GM18519 (cell line): ENCODE results near the gene EEF1AKMT4.

Source experiments
- ATAC-seq: cut with Tn5 transposase; IDR thresholded peaks from one replicate; pipeline ENCODE4 v1.9.1; 2021; ENCODE audit warnings: mild to moderate bottlenecking, moderate library complexity; ENCODE audit not compliant: unreplicated experiment, low FRiP score

EEF1AKMT4 gene

DNA sequence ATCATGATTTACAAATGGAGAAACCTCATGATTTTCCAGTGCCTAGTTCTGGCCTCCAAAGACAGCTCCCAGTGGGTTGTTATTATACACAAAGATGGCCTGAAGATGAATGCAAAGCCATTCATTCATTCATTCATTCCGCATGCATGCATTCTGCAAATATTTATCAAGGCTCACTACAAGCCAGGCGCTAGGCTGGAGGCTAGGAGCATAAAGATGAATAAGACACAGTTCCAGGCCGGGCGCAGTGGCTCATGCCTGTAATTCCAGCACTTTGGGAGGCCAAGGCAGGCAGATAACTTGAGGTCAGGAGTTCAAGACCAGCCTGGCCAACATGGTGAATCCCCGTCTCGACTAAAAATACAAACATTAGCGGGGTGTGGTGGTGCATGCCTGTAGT is 47.1 kb downstream of the EEF1AKMT4 start:
- no peak for ATAC-seq

DNA sequence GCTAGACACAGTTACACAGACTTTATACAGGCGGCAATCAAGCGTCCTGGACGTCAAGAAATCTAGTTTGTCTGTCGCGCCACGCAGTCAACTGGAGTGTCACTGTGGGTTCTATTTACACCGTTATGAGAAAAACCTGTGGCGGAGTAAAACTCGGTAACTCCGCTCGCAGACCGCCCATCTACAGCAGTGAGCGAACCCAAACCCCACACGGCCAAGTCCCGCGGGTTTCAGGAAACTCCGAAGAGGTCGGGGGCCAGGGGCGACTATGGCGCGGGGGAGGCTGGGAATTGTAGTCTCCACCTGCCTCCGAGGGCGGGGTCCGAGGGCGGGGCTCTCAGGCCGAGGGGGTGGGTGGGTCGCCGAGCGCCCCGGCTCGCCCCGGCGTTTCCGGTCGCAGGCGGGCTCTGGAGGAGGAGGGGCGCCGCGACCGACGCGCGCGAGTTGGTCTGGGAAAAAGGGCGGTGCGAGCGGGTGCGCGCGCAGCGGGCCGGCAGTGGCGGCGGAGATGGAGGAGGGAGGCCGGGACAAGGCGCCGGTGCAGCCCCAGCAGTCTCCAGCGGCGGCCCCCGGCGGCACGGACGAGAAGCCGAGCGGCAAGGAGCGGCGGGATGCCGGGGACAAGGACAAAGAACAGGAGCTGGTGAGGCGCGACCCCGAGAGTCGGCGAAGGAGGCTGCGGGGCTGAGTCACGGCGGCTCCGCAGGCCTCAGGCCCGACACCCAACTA is 49.5 kb downstream of the EEF1AKMT4 start, which contains the start of gene PSMD2:
Gene PSMD2 (plus strand): TSS at position 483 of the 729 bp plus-strand sequence. CDS start 26 bp downstream, at position 509.
- peak; percentile 85 for ATAC-seq

DNA sequence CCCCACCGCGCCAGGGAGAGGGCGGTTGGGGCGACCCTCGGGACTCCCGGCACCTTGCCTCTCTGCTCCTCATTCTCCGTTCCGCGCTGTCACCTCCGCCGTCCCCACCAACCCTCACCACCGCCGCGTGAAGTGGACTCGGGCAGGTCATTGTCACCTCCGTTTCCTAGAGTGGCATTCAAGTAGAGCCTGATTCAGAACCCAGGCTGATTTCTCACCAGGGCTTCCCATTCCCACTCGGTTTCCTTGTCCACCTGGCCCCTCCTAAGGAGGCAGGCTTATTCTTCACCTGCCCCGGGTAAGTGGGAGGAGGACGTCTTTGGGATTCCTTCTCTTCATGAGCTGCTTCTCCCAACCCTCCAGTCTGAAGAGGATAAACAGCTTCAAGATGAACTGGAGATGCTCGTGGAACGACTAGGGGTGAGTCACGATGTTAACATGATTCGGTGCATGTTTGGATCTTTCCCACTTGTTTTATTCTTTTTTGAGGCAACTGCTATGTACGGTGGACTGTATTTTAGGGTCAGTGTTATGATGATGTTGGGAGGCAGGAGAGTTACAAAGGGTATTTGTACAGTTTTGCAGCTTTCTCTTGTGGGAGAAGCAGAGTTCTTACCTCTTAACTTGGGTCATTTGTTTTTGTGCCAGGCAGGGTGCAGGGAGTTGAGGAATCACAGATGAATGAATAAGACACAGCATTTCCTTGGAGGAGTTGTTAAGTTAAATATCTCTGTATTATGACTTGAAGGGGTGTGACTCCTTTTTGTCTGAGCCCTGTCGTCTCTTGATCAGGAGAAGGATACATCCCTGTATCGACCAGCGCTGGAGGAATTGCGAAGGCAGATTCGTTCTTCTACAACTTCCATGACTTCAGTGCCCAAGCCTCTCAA is 50.3 kb downstream of the EEF1AKMT4 start:
- ATAC-seq: no peak

- no peak for ATAC-seq
These were observed 50.9 kb downstream of the EEF1AKMT4 start for GRCh38 chr3:184300378-184300720.

GRCh38 chr3:184305577-184305976 is 56.1 kb downstream of the EEF1AKMT4 start:
- no peak for ATAC-seq

DNA sequence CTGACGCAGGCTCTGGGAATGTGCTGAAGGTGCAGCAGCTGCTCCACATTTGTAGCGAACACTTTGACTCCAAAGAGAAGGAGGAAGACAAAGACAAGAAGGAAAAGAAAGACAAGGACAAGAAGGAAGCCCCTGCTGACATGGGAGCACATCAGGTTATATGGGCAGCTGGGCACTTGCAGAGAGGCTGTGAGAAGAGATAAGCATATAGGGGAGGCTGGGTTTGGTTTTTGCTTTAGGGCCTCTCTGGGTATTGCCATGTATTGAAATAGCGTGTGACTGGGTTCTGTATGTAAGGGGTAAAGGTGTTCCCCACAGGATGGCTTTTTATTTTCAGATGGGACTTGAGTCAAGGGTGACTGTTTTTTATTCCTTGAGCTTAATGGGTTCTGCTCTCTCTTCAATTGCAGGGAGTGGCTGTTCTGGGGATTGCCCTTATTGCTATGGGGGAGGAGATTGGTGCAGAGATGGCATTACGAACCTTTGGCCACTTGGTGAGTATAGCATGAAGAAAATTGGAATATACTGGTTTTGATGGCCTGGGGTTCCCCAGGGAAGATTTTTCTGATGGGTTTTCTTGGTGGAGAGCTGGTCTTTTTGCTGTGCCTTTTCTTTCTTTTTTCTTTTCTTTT is 57.0 kb downstream of the EEF1AKMT4 start:
- ATAC-seq: no peak

- no peak for ATAC-seq
These were observed 58.4 kb downstream of the EEF1AKMT4 start for GRCh38 chr3:184307915-184308314.
